Stomach smooth muscle (tissue), 2 donors: Measurements from ENCODE around the gene ROBO1.
"Not testable (repeated sequence)": the region's sequence is repeated elsewhere in the genome, so short reads cannot be mapped to it uniquely, and the experiment has no call there.

ENCODE experiments used
- H3K27ac ChIP-seq: one replicate; pipeline ENCODE4 v1.7.0; 2013; ENCODE audit warnings: mild to moderate bottlenecking, low read length, inconsistent platforms
- H3K27me3 ChIP-seq, 2 donors: one replicate each; pipeline ENCODE4 v1.7.0; 2013; ENCODE audit warnings: low read length in 2 of 2; ENCODE audit not compliant: insufficient read depth in 2 of 2, control insufficient read depth in 1 of 2
- H3K36me3 ChIP-seq, 2 donors: one replicate each; pipeline ENCODE4 v1.7.0; 2013; ENCODE audit warnings: low read length in 2 of 2; ENCODE audit not compliant: control insufficient read depth in 2 of 2, insufficient read depth in 2 of 2
- H3K4me1 ChIP-seq: one replicate; pipeline ENCODE4 v1.7.0; 2013; ENCODE audit warnings: low read length; ENCODE audit not compliant: control insufficient read depth, insufficient read depth
- H3K4me3 ChIP-seq, 2 donors: one replicate each; pipeline ENCODE4 v1.7.0; 2013; ENCODE audit warnings: low read length in 2 of 2
- H3K9ac ChIP-seq, 2 donors: one replicate each; pipeline ENCODE4 v1.7.0; 2013; ENCODE audit warnings: low read length in 2 of 2, mild to moderate bottlenecking in 1 of 2
- H3K9me3 ChIP-seq, 2 donors: one replicate each; pipeline ENCODE4 v1.7.0; 2013; ENCODE audit warnings: low read length in 2 of 2; ENCODE audit not compliant: control insufficient read depth in 2 of 2
- donor health status: healthy.
- donor health status: Pancreatic carcinoma.

Gene ROBO1

GRCh38 chr3:78737988-78738387, 1029.8 kb downstream of the ROBO1 start:
- Histone ChIP-seq H3K27me3 (no peaks in the 10 kb centered on the region), H3K9ac (no peak overlapping the region), H3K27ac (no peak overlapping the region), H3K4me1 (no peaks in the 10 kb centered on the region), H3K9me3 (no peaks in the 10 kb centered on the region), H3K4me3 (no peak overlapping the region), H3K36me3 (no peaks in the 10 kb centered on the region)

GRCh38 chr3:78736863-78737262, 1030.9 kb downstream of the ROBO1 start:
- H3K4me1 ChIP-seq: no peaks in the 10 kb centered on the region
- H3K36me3 ChIP-seq: no peaks in the 10 kb centered on the region
- no peak overlapping the region for H3K9ac ChIP-seq
- H3K4me3 ChIP-seq: no peak overlapping the region
- H3K27ac ChIP-seq: no peak overlapping the region
- H3K9me3 ChIP-seq: no peaks in the 10 kb centered on the region
- H3K27me3 ChIP-seq: no peaks in the 10 kb centered on the region

- Histone ChIP-seq H3K27me3 (no peaks in the 10 kb centered on the region), H3K9ac (no peak overlapping the region), H3K4me1 (no peaks in the 10 kb centered on the region), H3K27ac (no peak overlapping the region), H3K9me3 (no peaks in the 10 kb centered on the region), H3K36me3 (no peaks in the 10 kb centered on the region), H3K4me3 (no peak overlapping the region)
These were observed 1033.7 kb downstream of the ROBO1 start for GRCh38 chr3:78734048-78734637.

- H3K9me3 ChIP-seq: no peaks in the 10 kb centered on the region
- H3K27ac ChIP-seq: no peak overlapping the region
- no peaks in the 10 kb centered on the region for H3K4me1 ChIP-seq
- H3K9ac ChIP-seq: no peak overlapping the region
- H3K4me3 ChIP-seq: no peak overlapping the region
- H3K27me3 ChIP-seq: no peaks in the 10 kb centered on the region
- H3K36me3 ChIP-seq: no peaks in the 10 kb centered on the region
These were observed 1034.9 kb downstream of the ROBO1 start for GRCh38 chr3:78732893-78733292.

DNA sequence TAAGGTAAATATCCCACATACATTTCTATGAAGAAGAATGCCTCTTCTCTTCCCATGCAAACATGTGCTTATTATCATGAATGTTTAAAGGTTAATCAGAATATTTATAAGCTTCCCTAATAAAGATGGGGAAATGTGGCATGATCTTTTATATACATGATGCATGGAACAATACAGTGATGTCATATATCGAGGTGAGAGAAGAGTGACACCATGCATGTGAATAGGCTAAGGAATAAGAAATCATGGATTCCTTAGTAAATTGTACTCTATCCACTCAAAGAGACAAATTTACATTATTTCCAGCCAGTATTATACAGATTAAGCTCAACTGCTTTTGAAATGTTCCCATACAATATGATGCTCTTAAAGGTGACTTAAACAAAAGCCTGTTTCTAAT, 1035.3 kb downstream of the ROBO1 start:
- Histone ChIP-seq H3K27me3 (no peaks in the 10 kb centered on the region), H3K9me3 (no peaks in the 10 kb centered on the region), H3K36me3 (no peaks in the 10 kb centered on the region), H3K4me1 (no peaks in the 10 kb centered on the region), H3K9ac (no peak overlapping the region), H3K4me3 (no peak overlapping the region), H3K27ac (no peak overlapping the region)

GRCh38 chr3:78729946-78730345, 1037.9 kb downstream of the ROBO1 start:
- H3K4me3 ChIP-seq: no peak overlapping the region
- no peaks in the 10 kb centered on the region for H3K36me3 ChIP-seq
- H3K27me3 ChIP-seq: no peaks in the 10 kb centered on the region
- no peak overlapping the region for H3K27ac ChIP-seq
- no peak overlapping the region for H3K9ac ChIP-seq
- no peaks in the 10 kb centered on the region for H3K4me1 ChIP-seq
- H3K9me3 ChIP-seq: no peaks in the 10 kb centered on the region

DNA sequence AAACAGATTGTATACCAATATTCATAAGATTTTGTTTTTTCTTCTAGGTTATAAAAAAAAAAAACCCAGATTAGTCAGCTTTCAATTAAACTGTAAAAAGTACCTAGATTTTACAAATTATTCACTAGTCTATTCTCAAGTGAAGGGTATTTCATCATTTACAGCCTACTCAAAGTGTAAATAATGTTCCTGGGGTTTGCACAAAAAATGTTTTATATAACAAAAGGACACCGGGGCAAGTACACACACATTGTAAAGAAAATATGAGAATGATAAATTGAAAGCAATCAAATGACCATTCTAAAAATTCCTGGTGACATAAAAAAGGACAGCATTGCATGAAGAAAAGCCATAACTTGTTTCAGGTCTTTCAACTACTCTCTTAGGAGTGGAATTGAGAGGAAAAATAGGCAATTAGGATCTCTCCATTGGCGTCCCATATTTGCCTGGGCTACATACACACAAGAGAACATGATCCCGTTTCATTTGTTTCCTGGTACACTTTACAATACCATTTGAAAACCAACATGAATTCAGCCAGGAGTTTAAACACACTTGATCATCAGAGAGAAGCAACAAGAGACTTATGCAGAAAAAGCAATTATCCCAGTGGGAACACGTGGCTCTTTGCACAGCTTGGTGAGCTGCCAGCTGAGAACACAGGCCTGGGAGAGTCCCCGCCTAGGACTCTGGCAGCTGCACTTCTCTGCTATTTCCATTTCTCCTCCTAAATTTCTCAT, 1039.2 kb downstream of the ROBO1 start:
- Histone ChIP-seq H3K4me3 (no peak overlapping the region), H3K9ac (no peak overlapping the region), H3K27me3 (no peaks in the 10 kb centered on the region), H3K4me1 (no peaks in the 10 kb centered on the region), H3K36me3 (no peaks in the 10 kb centered on the region), H3K27ac (no peak overlapping the region), H3K9me3 (no peaks in the 10 kb centered on the region)

GRCh38 chr3:78726545-78726944, 1041.3 kb downstream of the ROBO1 start:
- no peak overlapping the region for H3K9ac ChIP-seq
- H3K4me3 ChIP-seq: no peak overlapping the region
- no peak overlapping the region for H3K27ac ChIP-seq

GRCh38 chr3:78725703-78726246, 1042.0 kb downstream of the ROBO1 start:
- no peaks in the 10 kb centered on the region for H3K27me3 ChIP-seq
- no peaks in the 10 kb centered on the region for H3K36me3 ChIP-seq
- H3K9ac ChIP-seq: no peak overlapping the region
- no peaks in the 10 kb centered on the region for H3K4me1 ChIP-seq
- no peak overlapping the region for H3K27ac ChIP-seq
- no peaks in the 10 kb centered on the region for H3K9me3 ChIP-seq
- H3K4me3 ChIP-seq: no peak overlapping the region

More at GRCh38 chr3:78726545-78726944, 1041.3 kb downstream of the ROBO1 start:
- H3K36me3 ChIP-seq: no peaks in the 10 kb centered on the region
- no peaks in the 10 kb centered on the region for H3K9me3 ChIP-seq
- no peaks in the 10 kb centered on the region for H3K27me3 ChIP-seq
- H3K4me1 ChIP-seq: no peaks in the 10 kb centered on the region

DNA sequence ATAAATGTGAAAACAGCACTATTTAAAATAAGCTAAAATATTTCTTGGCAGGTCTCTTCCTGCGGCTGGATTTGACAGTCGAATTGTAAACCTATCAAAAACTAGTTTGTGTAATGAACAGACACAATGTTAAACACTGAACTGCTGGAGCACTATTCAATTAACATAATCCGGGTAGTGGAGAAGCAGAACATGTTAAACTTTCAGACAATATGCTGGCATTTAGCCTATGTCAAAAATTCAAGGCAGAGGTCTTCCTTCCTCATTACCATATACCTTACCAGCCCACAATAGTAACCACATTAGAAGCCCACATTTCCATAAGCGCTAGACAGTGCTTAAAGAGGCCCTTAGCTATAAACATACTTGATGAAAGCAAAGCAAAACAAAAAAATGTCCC, 1042.9 kb downstream of the ROBO1 start:
- no peak overlapping the region for H3K27ac ChIP-seq
- no peak overlapping the region for H3K9ac ChIP-seq

DNA sequence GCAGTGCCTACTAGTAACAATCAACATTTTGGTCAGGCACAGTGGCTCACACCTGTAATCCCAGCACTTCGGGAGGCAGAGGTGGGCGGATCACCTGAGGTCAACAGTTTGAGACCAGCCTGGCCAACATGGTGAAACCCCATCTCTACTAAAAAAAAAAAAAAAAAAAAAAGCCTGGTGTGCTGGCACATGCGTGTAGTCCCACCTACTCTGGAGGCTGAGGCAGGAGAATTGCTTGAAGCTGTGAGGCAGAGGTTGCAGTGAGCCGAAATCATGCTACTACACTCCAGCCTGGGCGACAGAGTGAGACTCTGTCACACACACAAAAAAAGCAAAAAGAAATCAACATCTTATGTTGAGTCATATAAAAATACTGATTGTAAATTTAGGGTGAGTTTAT, 1043.4 kb downstream of the ROBO1 start:
- not testable (repeated sequence) for H3K4me3 ChIP-seq, H3K27ac ChIP-seq, H3K4me1 ChIP-seq, H3K36me3 ChIP-seq, H3K9me3 ChIP-seq, H3K27me3 ChIP-seq, H3K9ac ChIP-seq

More for the DNA sequence above, 1042.9 kb downstream of the ROBO1 start:
- no peaks in the 10 kb centered on the region for H3K9me3 ChIP-seq
- no peaks in the 10 kb centered on the region for H3K36me3 ChIP-seq
- H3K27me3 ChIP-seq: no peaks in the 10 kb centered on the region
- H3K4me1 ChIP-seq: no peaks in the 10 kb centered on the region
- H3K4me3 ChIP-seq: peak overlapping the region in 1 of 2 donors; percentile 36
